GM19372 (cell line): ENCODE data around the gene MGAT5B.

Experiments used
- ATAC-seq: cut with Tn5 transposase; IDR thresholded peaks from one replicate; pipeline ENCODE4 v1.9.1; 2021; ENCODE audit warnings: mild to moderate bottlenecking, low read depth, moderate library complexity; ENCODE audit not compliant: unreplicated experiment

The MGAT5B gene

DNA sequence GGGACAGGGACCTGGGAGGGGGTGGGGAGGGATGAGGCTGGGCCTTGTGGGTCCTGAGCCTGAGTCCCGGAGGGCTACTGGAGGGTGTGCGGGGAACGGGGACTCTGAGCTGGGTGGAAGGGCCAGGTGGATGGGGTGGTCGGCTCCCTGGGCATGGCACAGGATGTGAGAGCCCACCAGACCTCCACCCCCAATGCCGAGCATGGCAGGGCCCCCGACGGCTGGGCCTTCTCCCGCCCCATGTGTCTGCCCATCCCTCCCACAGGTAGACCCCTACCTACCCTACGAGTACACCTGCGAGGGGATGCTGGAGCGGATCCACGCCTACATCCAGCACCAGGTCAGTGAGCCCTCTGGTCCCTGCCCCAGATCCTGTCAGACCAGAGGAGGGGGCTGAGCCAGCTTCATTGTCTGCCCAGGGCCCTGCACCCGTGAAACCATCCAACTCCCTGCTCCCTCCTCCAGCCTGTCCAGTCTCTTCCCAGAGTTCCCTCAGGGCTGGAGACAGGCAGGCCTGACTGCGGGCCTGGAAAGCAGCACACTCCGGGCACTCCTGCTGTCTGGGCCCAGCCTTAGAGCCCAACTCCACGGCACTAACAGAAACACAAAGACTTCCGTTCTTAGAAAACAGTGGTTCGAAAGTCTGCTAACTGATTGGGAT lies 78.0 kb downstream of the MGAT5B start:
- ATAC-seq = no peak

GRCh38 chr17:76946772-76947135 lies 78.5 kb downstream of the MGAT5B start:
- ATAC-seq = no peak

DNA sequence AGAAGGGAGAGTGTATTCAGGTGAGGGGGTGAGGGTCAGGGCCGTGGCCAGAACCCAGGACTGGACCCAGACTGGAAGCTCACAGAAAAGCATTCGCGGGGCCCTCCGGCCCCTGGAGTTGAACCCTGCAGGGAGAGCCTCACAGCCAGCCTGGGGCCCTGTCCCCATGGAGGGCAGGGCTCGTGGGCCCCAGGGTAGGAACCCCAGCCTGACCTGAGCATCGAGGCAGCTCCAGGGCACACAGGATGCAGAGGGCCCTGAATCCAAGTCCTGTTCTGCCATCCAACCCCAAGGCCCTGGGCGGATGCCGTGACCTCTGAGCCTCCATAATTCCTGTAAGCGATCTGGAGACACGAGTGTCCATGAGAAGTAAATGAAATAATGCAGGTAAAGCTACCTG lies 79.1 kb downstream of the MGAT5B start:
- ATAC-seq = no peak

DNA sequence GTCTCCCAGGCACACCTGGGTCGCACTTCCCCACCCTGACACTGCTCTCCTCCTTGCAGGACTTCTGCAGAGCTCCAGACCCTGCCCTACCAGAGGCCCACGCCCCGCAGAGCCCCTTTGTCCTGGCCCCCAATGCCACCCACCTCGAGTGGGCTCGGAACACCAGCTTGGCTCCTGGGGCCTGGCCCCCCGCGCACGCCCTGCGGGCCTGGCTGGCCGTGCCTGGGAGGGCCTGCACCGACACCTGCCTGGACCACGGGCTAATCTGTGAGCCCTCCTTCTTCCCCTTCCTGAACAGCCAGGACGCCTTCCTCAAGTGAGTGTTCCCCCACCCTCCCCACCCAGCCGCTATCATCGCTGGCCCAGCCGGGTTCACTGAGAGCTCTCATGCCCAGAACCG lies 79.6 kb downstream of the MGAT5B start:
- no peak for ATAC-seq

GRCh38 chr17:76948301-76948700 lies 80.1 kb downstream of the MGAT5B start:
- ATAC-seq = no peak

DNA sequence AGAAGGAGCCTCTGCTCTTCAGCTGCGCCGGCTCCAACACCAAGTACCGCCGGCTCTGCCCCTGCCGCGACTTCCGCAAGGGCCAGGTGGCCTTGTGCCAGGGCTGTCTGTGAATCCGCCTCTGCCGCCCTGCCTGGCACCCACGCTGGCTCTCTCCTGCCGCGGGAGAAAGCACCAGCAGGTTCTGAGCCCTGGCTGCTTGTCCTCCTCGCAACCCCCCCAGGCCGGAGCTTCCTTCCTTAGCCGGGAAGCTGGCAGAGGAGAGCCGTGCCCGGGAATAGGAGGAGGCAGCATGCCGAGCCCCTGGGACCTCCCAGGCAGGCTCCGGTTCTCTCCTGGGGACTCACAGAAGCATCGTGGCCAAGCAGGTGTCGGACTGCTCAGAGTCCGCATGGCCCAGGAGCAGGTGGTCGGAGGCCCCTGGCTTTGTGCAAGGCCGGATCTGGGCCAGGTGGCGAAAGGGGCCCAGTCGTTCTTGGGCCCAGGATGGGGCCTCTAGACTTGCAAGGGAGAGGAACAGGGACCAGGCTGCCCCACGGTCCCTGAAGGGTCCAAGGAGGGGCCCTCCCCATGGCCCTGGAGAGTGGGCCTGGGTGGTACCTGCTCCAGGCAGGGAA lies 80.6 kb downstream of the MGAT5B start:
- ATAC-seq = no peak

- ATAC-seq = no peak
Observed at GRCh38 chr17:76949913-76950695, 81.9 kb downstream of the MGAT5B start.

DNA sequence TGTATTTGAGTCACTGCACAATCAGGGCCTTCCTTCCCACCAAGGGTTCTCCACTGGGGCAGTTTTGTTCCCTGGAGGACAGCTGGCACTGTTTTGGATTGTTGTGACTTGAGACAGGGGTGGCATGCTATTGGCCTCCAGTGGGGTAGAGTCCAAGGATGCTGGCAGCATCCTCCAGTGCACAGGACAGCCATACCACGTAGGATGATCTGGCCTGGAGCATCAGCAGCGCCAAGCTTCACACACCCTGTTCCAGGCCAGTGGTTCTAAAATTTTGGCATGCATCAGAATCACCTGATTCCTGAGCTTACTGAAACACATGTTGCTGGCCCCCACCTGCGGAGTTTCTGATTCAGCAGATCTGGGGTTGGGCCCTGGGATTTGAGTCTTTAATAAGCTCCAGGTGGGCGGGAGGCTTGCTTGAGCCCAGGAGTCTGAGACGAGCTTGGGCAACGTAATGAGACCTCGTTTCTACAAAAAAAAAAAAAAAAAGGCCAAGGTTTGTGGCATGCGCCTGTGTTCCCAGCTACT lies 83.2 kb downstream of the MGAT5B start:
- no peak for ATAC-seq

DNA sequence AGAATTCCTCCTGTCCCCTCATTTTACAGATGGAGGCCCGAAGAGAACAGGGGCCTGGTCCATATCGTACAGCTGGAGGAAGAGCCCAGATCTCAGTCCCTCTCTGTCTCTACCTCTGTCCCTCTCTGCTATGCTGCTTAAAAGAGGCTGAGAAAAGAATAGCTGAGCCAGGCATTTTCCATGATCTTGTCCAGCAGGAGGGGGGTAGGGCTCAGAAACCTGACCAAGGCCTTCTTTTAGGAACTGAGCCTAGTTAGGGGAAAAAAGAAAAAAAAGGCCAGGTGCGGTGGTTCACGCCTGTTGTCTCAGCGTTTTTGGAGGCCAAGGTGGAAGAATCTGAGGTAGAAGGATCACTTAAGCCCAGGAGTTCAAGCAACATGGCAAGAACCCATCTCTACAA lies 84.2 kb downstream of the MGAT5B start:
- ATAC-seq = no peak

- no peak for ATAC-seq
Observed at GRCh38 chr17:76953066-76953465, 84.9 kb downstream of the MGAT5B start.

- no peak for ATAC-seq
Observed at GRCh38 chr17:76953946-76954345, 85.7 kb downstream of the MGAT5B start.

DNA sequence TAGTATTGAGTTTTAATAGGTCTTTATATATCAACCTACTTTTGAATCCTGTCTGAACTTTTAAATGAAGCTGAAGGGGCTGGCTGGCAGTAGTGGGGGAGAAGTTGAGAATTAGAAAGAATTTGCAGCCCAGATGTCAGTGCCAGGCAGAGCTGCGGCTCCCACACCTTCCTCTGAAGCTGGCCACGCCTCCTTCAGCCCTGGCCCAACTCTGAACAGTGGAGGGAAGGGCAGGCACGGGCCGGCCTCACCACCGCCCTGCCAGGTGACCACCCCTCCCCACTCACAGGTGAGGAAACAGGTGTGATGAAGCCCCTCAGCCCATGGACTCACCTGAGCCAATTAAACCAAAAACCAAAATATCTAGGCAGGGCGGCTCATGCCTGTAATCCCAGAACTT lies 87.0 kb downstream of the MGAT5B start:
- ATAC-seq = no peak

GRCh38 chr17:76956846-76957540 lies 88.8 kb downstream of the MGAT5B start:
- no peak for ATAC-seq

DNA sequence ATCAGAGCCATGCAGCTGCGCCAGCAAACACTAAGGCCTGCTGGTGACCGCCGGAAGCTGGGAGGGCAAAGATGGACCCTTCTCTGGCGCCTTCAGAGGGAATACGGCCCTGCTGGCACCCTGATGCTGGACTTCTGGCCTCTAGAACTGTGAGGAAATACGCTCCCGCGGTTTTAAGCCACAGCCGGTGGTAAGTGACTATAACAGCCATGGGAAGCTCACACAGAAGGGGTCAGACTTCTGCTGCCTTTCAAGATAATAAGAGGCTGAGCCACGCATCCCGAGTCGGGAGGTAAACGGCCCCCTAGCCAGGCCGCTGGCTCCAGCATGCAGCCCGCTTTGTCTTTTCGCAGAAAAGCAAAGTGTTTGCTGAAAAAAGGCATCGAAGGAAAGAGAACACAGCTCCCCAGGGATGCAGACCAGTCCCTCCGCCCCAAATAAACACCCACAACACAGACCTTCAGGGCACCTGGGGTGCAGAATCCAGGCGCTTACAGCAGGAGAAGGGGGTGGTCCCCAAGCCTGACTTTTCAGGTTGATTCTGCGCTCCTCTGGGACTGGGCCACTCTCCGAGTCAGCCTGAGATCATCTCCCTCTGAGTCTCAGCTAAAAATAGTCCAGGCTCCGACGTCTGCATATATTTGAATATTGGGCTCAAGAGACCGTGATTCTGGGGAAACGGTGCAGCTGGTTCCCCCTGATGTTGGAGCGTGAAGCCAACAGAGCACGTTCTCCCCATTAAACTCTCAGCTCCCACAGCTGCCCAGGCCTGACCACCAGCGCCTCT lies 89.7 kb downstream of the MGAT5B start:
- no peak for ATAC-seq

DNA sequence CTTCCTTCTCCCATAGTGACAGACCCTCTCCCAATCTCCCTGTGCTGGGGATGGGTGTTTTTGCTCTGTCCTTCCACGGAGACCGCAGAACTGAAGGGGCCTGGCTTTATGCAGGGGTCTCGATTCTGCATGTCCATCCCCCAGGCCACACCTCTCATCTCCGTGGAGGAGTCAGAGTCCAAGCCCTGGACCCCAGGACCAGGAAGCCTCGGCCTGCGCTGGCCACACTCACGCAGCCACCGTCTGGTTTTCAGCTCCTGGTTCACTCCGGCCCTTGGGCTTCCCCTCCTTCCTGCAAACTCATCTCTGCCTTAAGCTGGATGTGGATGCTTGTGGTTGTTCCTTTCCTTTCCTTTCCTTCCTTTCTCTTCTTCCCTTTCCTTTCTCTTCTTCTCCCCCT lies 90.8 kb downstream of the MGAT5B start:
- no peak for ATAC-seq

GRCh38 chr17:76961869-76962268 lies 93.7 kb downstream of the MGAT5B start:
- no peak for ATAC-seq

- ATAC-seq = no peak
Observed at GRCh38 chr17:76962858-76963257, 94.7 kb downstream of the MGAT5B start.

DNA sequence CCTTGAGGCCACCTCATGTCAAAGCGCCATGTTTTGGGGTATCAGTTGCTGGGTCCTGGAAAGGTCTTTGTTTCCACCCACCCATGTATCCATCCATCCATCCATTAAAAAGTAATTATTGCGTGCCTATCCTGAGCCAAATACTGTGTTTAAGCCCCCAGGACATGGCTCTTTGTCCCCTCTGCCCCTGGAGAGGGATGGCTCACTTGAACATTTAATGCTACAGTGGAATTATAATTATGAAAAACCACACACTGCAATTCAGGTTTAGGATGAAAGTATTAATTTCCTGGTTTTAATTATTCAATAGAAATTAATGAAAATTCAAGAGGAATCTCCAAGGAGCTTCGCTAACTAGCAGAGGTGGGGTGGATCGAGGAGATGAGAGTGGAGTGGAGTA lies 97.8 kb downstream of the MGAT5B start:
- ATAC-seq = no peak

DNA sequence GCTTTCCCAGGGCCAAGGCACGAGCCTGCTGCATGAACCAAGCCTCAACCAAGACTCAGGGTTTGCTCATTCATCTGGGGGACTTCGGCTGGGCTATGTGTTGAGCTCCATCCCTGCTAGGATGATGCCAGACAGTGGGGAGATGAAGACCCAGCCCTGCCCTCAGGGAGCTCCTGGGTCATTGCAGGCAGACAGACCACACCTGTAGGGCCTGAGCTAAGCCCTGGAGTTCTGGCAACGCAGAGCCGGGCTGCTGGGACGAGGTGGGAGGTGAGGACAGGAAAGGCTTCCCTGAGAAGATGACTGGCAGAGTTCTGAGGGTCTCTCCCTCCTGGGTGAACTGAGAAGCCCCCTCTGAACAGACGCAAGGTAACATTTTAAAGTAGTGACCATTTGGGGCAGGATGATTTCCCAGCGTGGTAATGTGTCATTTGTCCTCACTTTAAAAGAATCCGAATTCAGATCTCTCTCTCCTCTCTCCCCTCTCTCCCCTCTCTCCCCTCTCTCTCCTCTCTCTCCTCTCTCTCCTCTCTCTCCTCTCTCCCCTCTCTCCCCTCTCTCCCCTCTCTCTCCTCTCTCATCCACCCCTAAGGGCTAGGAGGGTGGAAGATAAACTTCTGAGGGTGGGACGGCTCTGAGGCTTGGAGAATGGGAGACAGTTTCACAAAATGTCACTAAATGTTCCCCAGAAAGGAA lies 98.4 kb downstream of the MGAT5B start:
- no peak for ATAC-seq

- no peak for ATAC-seq
Observed at GRCh38 chr17:76967762-76968161, 99.6 kb downstream of the MGAT5B start.
